Left kidney (tissue), 8 donors: ENCODE data around the gene ALKAL2. TPM values are rescaled to one million over a fixed set of nuclear protein-coding genes. Genes with fewer than 3 reads are reported as not detected.
"Not testable (repeated sequence)": the region's sequence is repeated elsewhere in the genome, so short reads cannot be mapped to it uniquely, and the experiment has no call there.

ENCODE experiments used
- DNase-seq: peaks from one replicate; pipeline ENCODE4 v3.0.0-alpha.2; 2013
- long read RNA-seq, 8 donors: transcript quantifications; one replicate each; lab custom pipeline, GENCODE V29; 2026
- polyA plus RNA-seq: library from polyadenylated mRNA; unstranded; fragments of 120-200 nt; gene quantifications from one replicate; pipeline ENCODE4 v1.2.1, GENCODE V29; 2013; ENCODE audit not compliant: insufficient read length

Gene ALKAL2
- 4.9 TPM for polyA plus RNA-seq
- long read RNA-seq, donor 1, partial matches to known transcripts, result 0 of 3 reads
- long read RNA-seq, donor 1, other reads (novel, unspliced or antisense), result 0 of 3 reads
- long read RNA-seq, donor 2, result 0 reads
- long read RNA-seq, donor 3, partial matches to known transcripts, result 0 of 1 reads
- long read RNA-seq, donor 3, other reads (novel, unspliced or antisense), result 0 of 1 reads
- long read RNA-seq, donor 4, partial matches to known transcripts, result 0 of 1 reads
- long read RNA-seq, donor 4, other reads (novel, unspliced or antisense), result 0 of 1 reads
- long read RNA-seq, donor 5, transcript ALKAL2-202 (5 exons, 526 nt), result major isoform, 6 of 6 reads
- long read RNA-seq, donor 5, partial matches to known transcripts, result 0 of 6 reads
- long read RNA-seq, donor 5, other reads (novel, unspliced or antisense), result 0 of 6 reads
- long read RNA-seq, donor 6, partial matches to known transcripts, result 0 of 6 reads
- long read RNA-seq, donor 6, other reads (novel, unspliced or antisense), result 5 of 6 reads
- long read RNA-seq, donor 7, partial matches to known transcripts, result 0 of 4 reads
- long read RNA-seq, donor 7, other reads (novel, unspliced or antisense), result 0 of 4 reads
- long read RNA-seq, donor 8, result 0 reads

GRCh38 chr2:287911-288757, at the start of gene ALKAL2:
ALKAL2 (minus strand) TSS chr2:288091; CDS start chr2:287835, 256 bp downstream.
- DNase-seq, result no peak

- DNase-seq, result not testable (repeated sequence)
These were observed 49.1 kb upstream of the ALKAL2 start for GRCh38 chr2:336949-337348.

GRCh38 chr2:336360-336759, 48.5 kb upstream of the ALKAL2 start:
- no peak for DNase-seq

- DNase-seq, result no peak
These were observed 44.7 kb upstream of the ALKAL2 start for GRCh38 chr2:332592-332991.

- no peak for DNase-seq
These were observed 40.9 kb upstream of the ALKAL2 start for GRCh38 chr2:328761-329160.

GRCh38 chr2:323035-323434, 35.1 kb upstream of the ALKAL2 start:
- no peak for DNase-seq

GRCh38 chr2:322326-322725, 34.4 kb upstream of the ALKAL2 start:
- no peak for DNase-seq

GRCh38 chr2:320561-320960, 32.7 kb upstream of the ALKAL2 start:
- no peak for DNase-seq

GRCh38 chr2:319059-319600, 31.2 kb upstream of the ALKAL2 start:
- DNase-seq, result no peak

GRCh38 chr2:317501-318424, 29.9 kb upstream of the ALKAL2 start:
- no peak for DNase-seq

GRCh38 chr2:316381-316780, 28.5 kb upstream of the ALKAL2 start:
- DNase-seq, result no peak

GRCh38 chr2:315925-316324, 28.0 kb upstream of the ALKAL2 start:
- DNase-seq, result not testable (repeated sequence)

- no peak for DNase-seq
These were observed 26.9 kb upstream of the ALKAL2 start for GRCh38 chr2:314561-315336.

- DNase-seq, result no peak
These were observed 26.1 kb upstream of the ALKAL2 start for GRCh38 chr2:313991-314390.

GRCh38 chr2:310994-311393, 23.1 kb upstream of the ALKAL2 start:
- no peak for DNase-seq

- no peak for DNase-seq
These were observed 22.1 kb upstream of the ALKAL2 start for GRCh38 chr2:309954-310510.

GRCh38 chr2:309148-309953, 21.5 kb upstream of the ALKAL2 start:
- no peak for DNase-seq

- DNase-seq, result no peak
These were observed 17.5 kb upstream of the ALKAL2 start for GRCh38 chr2:305366-305765.

GRCh38 chr2:296354-296753, 8.5 kb upstream of the ALKAL2 start:
- no peak for DNase-seq
